Activated CD8-positive, alpha-beta memory T cell treated with anti-CD3 and anti-CD28 coated beads, Interleukin-2, amount 50 U/mL, for 1 hour (primary cell): Measurements from ENCODE around the gene ZMIZ1.

Source experiments
- DNase-seq: peaks from one replicate; pipeline ENCODE4 v3.0.0-alpha.2; 2020; ENCODE audit errors: extremely low read depth

Gene ZMIZ1

DNA sequence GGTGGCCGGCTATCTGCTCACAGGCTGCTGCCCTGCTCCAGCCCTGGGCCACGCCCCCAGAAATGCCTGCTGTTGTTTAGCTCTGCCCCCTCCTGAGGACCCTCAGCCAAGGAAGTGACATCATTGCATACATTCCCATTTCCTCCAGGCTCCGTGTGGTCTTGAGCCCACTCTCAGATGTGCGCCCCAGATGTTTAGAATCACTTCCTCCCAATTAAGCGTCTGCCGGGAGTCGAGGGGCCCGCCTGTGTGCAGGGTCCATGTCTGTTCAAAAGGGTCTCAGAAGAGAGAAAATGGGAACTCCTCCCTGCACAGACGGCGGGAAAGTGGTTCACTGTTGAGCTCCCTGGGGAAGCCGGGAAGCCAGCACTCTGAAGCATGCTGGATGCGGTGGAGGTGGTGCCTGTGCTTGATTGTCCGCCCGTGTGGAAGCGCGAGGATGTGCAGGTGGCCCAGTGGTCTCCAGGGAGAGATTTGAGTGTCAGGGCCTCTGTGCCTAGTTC lies 161.6 kb downstream of the ZMIZ1 start:
- DNase-seq: no peak

DNA sequence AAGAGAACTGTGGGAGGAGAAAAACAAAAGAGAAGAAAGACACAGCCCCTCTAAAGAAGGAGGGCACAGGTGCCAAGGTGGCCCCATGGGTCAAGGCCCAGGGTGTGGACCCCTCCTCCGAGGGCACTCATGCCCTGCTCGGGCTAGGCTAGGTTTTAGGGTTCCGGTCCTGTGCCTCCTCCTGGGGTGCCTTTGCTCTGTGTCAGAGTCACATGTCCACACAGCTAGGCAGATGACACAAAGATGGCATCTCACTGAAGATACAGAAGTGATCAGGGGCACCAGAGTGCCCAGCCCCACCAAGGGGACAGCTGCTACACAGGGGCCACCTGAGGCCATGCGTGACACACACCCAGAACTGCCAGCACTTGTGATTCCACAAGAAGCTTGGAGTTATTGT lies 162.1 kb downstream of the ZMIZ1 start:
- no peak for DNase-seq

DNA sequence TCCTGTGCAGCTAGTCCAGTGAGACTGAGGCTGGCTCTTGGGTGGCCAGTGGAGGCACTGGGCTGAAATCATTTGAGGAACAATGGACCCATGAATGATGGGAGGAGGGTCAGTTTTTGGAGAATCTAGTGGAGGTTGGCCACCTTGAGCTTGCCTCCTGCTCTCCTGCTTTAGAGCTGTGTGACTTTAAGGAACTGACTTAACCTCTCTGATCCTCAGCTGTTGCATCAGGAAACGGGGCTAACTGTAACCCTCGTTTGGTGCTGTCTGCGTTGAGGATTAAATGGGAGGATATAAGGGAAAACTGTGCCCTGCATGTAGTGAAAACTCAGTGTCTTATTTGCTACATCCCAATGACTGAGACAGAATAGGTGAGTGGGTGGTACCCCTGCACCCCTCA lies 163.1 kb downstream of the ZMIZ1 start:
- no peak for DNase-seq

DNA sequence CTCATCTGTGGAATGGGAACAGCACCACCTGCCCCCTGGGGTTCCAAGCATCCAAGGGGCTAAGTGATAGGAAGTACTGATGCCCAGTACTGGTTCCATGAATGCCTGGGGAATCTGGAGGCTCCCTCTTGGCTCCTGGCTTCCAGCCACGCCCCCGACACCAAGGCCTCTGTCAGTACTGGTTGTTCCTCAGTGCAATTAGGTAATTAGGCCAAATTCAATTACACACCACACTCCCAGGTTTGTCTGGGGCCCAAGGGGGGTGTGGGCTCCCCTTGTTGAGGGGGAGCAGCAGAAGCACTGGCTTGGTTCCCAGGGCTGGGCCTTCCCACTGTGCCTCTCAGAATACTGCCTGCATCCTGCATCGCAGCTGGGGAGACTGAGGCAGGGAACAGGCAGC lies 164.1 kb downstream of the ZMIZ1 start:
- DNase-seq: no peak

DNA sequence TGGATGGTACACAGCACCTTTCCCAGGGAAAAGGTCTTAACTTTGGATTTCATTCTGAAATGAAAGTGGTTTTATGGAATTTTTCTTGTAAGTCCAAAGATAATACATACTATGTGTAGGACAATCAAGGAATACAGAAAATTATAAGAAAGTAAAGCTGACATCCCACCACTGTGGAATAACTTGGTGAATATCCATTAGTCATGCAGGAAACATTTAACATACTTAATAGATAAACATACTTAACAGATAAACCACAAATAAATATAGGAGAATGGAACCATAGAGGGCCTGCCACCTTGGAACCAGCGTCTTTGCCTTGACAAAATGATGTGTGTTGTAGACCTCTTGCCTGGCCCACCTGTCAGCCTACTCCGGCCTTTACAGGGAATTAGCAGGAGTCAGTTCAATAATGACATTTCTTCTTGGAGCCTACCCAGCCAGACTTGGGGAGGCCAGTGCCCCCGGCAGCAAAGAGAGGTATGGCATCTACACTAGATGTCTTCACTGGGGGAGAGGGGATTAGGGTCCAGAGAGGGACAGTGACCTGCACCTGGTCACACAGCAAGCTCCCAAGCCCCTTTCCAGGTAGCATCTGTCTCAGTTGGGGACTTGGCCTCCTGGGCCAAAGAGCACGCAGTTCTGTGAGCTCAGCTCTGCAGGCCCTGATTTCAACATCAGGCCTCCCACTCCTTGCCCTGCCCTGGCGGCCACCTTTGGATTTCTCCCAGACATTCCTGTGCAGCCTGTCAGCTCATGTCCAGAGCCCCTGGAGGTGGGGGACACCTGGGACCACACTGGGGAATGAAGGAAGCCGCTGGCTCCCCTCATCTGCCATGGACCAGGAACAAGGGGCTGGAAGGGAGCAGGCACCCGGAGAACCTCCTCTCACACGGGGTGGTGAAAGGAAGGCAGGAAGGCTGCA lies 165.9 kb downstream of the ZMIZ1 start:
- no peak for DNase-seq

DNA sequence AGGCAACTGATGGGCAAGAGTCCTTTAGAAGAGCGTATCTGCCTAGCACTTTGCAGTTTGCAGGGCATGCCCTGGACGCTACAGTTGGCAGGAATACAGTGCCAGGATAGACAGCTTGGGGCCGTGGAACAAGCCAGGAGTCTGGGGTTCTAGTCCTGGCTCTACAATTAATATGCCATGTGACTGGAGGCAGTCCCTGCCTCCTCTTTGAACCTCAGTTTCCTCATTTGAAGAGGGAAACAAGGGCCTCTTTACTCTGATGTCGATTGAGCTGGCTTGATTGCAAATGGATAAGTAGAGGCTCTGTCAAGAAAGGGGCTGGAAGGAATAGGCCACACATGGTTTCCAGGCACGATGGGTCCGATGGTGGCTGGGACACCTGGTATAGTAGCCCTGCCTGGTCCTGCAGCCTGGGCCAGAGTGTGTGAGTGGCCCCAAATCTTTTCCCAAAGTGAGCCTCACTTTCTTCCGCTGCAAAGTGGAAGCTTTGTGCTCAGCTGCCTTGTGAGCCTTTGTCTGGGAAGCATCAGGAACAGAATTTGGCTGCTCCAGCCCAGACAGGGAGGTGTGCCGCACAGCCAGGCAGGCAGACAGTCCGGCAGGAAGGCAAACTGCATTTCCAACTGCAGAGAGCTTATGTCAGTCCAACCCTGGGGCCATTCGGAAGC lies 167.1 kb downstream of the ZMIZ1 start:
- DNase-seq: no peak

DNA sequence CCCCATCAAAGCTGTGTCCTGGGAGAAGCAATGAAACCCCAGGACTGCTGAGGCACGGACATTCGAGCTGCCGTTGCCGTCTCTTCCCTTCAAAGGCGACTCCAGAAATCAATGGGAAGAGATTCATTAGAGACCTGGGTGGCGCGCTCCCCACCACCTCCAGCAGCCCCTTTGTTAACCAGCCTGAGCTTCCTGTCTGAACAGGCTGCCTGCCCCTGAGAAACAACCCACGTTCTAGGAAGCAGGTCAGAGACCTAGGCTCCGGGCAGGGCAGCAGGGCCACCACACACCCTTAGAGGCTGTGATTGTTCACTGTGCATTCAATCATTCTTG lies 167.6 kb downstream of the ZMIZ1 start:
- no peak for DNase-seq

DNA sequence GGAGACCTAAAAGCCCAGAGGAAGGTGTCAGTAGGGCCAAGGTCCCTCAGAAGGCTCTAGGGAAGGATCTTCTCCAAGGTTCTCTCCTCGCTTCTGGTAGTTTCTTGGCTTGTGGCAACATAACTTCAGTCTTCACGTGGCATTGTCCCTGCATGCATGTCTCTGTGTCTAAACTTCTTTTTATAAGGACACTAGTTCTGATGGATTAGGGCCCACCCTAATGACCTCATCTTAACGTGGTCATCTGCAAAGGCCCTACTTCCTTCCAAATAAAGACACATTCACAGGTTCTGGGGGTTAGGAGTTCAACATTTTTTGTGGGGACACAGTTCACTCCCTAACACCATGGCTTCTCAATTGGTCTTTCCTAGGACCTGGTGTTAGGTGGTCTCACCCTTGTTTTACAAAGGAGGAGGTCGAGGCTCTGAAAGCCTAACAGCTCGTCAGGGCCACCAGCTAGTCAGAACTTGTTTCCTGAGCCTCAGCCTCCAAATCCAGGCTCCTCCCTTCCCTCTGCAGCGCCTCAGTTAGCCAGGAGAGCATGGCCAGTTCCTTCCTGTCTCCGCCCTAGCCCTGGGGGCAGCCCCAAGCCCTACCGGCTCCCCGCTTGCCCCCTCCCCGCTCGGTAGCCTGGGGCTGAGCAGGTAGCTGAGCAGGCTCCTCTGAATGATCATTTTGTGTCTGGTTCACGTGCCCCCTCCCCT lies 168.8 kb downstream of the ZMIZ1 start:
- no peak for DNase-seq

DNA sequence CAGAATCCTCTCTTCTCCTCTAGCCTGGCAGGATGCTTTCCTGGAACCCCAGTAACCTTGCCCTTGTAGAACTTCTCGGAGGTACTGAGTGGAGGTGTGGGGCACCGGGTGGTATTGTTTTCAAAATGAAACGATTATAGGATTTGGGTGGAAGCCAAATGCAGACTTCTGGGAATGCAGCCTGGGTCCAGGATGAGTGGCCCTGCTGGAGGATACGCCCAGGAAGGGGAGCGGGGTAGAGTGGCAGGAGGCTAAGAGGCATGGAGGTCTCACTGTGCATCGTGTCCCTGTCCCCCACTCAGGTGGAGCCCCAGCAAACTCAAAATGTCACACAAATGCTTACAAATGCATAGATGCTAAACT lies 169.4 kb downstream of the ZMIZ1 start:
- no peak for DNase-seq

DNA sequence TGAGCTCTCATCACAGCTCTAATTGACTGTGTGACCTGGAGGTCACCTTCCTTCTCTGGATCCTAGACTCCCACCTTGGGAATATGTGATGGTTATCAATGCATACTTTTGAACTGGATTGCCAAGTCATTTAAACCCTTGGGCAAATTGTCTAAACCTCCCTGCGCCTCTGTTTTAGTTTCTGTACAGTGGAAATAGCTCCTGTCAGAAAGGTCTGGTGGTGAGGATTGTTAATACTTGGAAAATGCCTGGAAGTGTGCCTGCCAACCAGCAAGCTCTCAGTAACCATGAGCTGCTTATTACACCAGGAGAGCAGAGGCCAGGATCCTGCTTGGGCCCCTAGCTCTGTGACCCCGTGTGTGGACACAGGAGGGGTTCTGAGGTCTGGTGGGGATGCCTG lies 169.8 kb downstream of the ZMIZ1 start:
- no peak for DNase-seq

DNA sequence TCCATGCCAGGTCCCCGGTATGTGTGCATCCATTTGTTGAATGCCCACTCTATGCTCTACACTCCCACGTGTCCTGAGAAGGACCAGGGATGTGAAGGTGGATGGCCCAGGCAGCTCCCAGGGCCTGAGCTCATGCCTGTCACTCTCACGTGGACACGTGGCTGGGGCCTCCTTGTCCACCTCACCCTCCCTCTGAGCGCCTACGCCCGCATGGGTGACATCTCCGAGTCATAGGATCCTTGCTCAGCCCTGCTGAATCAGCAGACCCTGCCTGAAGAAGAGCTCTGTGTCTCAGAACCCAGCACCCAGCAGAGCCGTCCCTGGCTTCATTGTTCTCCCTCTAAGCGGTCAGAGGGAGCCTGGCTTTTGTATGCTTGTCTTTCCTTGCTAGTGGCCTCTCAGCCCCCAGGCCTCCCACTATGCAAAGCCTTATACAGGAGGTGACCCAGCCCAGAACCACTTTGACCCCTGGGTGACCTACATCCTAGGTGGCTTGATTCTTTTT lies 170.6 kb downstream of the ZMIZ1 start:
- DNase-seq: no peak

DNA sequence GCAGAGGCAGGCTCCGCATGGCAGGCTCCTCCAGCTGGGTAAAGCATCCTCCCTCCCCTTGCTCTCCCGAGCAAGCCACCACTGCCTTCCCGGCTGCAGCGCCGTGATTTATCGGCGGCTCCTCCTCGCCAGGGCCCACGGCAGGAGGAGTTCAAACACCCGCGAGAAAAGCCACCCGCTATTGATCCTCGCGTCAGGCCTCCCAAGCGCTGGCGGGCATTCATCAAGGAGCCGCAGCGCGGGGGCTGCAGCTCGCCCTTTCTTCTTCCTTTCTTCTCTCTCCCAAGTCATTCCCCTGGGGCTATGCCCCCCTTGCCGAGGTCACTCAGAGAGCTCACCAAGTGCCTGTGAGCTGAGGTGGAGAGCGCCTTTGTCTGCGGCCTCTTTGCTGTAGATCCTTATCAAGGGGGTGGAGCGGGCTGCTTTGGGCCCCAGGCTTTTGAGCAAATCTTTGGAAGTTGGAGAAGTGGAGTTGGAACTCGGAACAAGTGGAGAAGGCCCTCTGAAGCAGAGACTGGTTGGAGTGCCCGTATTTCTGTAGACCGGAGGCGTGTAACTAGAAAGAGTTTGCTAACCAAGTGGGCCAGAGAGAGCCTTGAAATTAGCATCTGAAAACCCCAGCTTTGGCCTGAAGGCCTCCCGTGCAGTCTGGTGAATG lies 171.3 kb downstream of the ZMIZ1 start:
- no peak for DNase-seq

DNA sequence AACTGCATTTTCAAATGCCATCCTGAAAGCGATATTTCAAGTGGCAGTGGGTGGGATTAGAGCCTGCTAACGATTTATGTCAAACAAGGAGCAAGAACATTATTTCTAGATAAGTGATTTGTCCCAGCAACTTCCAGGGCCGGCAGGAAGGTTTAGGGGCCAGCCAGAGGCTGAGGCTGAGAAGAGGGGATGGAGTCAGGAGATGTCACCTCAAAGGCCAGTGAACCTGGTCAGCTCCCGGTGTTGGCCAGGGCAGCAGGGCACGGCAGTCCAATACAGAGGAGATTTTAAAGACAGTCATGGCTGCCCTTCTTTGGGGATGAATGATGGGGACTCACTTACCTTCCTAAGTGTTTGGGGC lies 172.8 kb downstream of the ZMIZ1 start:
- DNase-seq: no peak

DNA sequence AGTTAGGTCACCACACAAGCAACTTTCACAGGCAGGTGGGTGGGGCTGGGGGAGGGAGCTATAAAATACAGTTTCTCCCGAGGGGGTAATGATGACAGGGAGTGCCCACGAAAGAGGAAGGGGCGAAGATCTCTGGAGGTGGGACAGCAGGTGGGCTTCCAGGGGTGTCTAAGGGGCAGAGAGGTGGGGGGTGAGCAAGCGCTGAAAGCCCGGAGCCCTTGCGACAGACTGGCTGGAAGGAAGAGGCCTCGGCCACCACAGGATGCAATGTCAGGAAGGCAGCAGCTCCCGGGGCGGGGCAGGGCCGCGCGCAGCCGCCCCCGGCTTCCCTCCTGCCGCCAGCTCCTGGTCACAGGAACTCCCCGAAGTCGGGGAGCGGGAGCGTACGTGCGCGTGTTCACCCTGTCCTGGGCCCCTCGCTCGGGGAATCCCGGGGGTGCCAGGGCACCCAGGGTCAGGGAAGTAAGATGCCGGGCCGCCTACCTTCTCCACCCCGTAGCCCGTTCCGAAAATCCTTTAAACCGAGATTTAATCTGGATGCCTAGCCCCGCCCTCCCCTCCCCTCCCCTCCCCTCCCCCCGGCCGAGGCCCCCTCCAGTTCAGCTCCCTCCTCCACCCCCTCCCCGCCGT lies 173.3 kb downstream of the ZMIZ1 start:
- DNase-seq: no peak

DNA sequence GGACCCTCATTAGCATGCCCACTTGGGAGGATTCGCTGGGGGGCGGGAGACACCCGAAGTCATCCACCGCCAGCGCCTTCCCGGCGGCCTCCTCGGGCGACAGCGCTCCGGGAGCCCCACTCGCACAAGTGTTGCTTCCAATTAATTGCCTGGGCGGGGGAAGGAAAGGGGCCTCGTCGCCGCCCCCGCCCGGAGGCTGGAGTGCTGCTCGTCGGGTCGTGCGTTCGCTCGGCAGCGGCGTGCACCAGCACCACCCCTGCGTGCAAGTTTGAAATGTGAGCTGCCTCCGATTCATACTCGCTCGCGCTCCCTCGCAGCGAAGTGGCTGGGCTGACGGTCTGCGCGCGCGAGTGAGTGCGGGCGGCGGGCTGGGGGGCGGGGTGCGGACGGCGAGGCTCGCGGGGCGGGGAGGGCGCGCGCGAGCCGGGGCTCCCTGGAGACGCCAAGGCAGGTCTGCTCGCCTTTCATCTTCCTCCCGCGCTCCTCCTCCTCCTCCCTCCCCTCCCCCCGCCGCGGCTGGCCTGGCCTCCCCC lies 173.9 kb downstream of the ZMIZ1 start:
- no peak for DNase-seq

DNA sequence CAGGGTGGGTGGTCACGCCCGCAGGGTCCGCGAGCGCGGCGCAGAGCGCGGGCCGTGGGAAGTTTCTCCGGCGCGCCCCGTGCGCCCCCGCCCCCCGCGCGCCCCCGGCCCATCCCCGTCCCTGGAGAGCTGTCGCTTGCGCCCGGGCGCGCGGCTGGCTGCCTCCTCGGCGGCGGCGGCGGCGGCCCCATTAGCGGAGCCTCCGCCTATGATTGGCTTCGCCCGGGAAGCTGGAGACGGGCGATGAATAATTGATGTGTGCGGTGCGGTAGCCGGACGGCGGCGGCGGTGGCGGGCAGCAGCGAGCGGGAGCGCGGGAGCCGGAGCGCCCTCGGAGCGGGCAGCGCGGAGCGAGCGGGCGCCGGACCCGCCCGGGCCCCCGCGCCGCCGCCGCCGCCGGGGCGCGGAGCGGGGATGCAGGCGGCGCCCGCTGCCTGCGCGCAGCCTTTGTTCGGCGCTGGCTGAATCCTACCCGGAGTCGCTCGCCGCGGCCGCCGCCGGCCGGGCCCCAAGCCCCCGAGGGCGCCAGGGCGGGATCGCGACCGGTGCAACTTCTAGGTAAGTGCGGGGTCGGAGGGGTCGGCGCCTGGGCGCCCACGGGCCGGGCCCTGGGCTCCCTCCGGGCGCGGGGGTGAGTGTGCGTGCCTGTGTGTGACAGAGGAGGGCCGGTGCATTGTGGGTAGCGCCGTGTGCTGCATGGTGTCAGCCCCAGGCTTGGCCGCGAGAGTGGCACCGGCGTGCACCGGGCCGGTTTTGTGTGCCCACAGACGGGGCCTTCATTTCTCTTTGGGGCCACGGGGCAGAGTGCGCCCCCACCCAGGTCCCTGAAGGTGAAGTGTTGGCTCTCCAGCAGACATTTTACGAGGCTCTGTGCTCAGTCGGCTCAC lies 174.7 kb downstream of the ZMIZ1 start:
- DNase-seq: peak; percentile 16

DNA sequence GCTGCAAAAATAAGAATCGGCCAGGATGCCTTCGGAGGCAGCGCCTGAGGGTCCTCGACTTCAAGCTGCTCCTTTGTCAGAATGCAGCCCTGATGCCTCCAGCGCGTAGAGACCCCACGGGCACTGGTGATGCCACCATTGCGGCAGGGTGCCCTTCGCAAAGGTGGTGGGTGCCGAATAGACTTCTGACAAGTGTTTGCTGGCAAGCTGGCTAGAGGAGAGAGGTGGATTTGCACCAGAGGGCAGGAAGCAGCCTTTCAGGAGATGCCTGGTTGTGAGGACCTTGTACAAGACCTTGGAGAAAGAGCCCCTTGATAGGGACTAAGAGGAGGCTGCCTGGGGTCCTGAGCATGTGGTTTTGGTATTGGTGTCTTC lies 175.3 kb downstream of the ZMIZ1 start:
- DNase-seq: no peak

DNA sequence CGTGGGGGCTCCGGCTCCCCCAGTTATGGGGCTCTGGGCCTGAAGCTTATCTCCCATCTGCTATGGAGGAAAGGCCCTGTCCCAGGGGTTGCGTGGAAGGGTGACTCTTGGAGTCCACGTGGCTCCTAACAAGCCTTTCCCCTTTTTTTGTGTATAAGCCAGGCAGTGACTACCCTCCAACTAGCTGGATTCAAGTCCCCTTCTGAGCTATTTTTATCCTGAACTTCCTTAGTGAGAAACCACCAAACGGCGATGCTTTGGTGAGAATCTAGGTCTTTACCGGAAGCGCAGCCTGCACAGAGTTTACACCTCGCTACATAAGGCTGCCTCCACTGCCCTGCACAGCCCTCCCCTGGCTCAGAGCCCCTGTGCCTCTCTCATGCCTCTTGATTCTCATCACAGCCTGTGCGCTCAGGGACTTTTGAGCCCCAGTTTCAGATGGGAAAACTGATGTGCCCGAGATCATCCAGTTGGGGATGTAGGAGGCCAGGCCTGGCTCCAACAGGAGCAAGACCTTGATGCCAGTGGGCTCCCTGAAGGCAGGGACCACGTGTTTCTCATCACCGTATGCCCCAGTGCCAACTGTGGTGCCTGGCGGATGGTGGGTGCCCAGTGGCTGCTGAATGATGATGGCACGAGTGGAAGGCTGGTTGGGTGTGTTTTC lies 176.2 kb downstream of the ZMIZ1 start:
- DNase-seq: no peak

DNA sequence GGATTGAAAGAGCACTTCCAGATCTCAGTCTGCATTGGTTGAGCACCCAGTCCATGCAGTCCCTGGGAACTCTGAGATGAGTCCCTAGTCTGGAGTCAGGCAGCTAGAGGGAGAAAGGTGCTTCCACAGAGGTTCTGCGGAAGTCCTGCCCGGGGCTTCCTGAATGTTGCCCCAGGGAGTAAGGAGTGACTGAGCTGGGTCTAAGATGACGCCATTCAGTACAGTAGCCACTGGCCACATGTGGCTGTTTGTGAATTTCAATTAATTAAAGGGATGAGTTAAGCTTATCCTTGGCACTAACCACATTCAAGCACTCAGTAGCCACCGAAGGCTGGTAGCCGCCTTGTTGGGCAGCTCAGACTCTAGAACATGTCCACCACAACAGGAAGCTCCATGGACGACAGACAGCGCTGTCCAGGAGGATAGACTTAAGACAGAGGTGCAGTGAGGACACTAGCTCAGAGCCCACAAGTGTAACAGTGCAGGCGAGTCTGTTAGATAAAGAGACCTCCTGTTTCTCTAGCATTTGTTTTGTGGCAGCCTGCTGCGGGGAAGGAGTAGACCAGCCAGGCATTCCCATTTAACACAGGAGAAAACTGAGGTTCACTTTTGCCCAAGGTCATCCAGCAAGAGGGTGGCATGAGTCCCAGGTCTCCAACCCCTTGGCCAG lies 176.9 kb downstream of the ZMIZ1 start:
- no peak for DNase-seq
